Peyer's patch (tissue), 4 donors: ENCODE results near the gene ZFP57.

ENCODE experiments used
- POLR2A ChIP-seq, 2 donors: fragments of 450-650 bp; IDR thresholded peaks; one replicate each; pipeline ENCODE4 v1.5.1; 2017; ENCODE audit warnings: antibody characterized with exemption in 2 of 2, mild to moderate bottlenecking in 2 of 2, moderate library complexity in 2 of 2
- TF ChIP-seq, protein P1 (sequence below), 6 experiments: fragments of 450-650 bp in 4 of 6; fragments of 200-600 bp in 2 of 6; sonication (generic) in 1 of 6; IDR thresholded peaks; one replicate each; pipeline ENCODE4 v1.5.1; 2017 to 2019; ENCODE audit warnings: antibody characterized with exemption in 6 of 6, mild to moderate bottlenecking in 3 of 6, moderate library complexity in 1 of 6

DNA sequence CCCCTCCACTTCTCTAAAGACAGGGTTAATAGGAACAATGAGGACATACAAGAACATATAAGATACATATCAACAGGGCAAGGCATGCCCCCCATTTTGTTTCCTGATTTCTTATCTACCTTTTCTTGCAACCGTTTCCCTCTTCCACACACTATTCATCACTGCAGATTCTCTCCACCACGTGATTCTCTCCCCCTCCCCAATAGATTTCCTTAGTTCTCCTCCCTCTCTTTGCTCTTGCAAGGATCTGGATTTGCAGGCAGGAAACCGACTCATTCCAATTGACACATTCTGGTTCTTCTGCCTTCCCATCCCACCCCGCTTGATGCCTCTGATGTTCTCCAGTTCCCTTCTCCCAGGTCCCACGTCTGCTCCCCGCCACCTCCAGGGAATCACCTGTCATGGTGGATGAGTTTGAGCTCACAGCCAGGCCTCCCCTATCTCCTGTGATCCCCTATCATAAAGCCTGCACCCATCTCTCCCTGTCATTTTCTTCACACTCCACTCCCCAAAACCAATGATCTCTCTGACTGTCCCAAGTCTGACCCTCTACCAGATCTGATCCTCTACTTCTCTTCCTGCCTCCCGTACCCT, 55.5 kb downstream of the ZFP57 start:
- no peak for TF ChIP-seq POLR2A (IDR thresholded peaks at IDR 0.05)
- TF ChIP-seq, protein P1, sequence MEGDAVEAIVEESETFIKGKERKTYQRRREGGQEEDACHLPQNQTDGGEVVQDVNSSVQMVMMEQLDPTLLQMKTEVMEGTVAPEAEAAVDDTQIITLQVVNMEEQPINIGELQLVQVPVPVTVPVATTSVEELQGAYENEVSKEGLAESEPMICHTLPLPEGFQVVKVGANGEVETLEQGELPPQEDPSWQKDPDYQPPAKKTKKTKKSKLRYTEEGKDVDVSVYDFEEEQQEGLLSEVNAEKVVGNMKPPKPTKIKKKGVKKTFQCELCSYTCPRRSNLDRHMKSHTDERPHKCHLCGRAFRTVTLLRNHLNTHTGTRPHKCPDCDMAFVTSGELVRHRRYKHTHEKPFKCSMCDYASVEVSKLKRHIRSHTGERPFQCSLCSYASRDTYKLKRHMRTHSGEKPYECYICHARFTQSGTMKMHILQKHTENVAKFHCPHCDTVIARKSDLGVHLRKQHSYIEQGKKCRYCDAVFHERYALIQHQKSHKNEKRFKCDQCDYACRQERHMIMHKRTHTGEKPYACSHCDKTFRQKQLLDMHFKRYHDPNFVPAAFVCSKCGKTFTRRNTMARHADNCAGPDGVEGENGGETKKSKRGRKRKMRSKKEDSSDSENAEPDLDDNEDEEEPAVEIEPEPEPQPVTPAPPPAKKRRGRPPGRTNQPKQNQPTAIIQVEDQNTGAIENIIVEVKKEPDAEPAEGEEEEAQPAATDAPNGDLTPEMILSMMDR (IDR thresholded peaks at IDR 0.05), result no peak
